ENCODE results near the gene XYLT2. TPM values are rescaled to one million over a fixed set of nuclear protein-coding genes. Genes with fewer than 3 reads are reported as not detected.

Gene XYLT2
- total RNA-seq (2016; rRNA removed; fragmentation: Illumina TruSeq; extraction: Trizol) = 7.5 and 22.1 TPM in 2 replicates
- total RNA-seq (2016; cell fraction: cytosol; rRNA removed; fragmentation: Illumina TruSeq; extraction: Trizol; ENCODE audit: low read depth) = 10.5 and 11.7 TPM in 2 replicates
- 6.2 and 23.3 TPM in 2 replicates for total RNA-seq (2016; cell fraction: insoluble cytoplasmic fraction; rRNA removed; fragmentation: Illumina TruSeq; extraction: Trizol)
- total RNA-seq (2016; cell fraction: membrane; rRNA removed; fragmentation: Illumina TruSeq; extraction: Trizol) = 9.8 and 10.1 TPM in 2 replicates
- 20.2 and 23.1 TPM in 2 replicates for total RNA-seq (2016; cell fraction: nucleus; rRNA removed; fragmentation: Illumina TruSeq; extraction: Trizol)
- polyA plus RNA-seq (2011; rRNA removed) = 17.0 and 22.7 TPM in 2 replicates
- 9.6 and 15.4 TPM in 2 replicates for polyA plus RNA-seq (2011; cell fraction: cytosol; rRNA removed)
- polyA plus RNA-seq (2011; cell fraction: nucleus; rRNA removed) = 39.0 and 41.1 TPM in 2 replicates
- 13.3 and 17.4 TPM in 2 replicates for polyA plus RNA-seq (2012)
- polyA plus RNA-seq (2016; cell fraction: cytosol; fragmentation: Illumina TruSeq; extraction: Trizol; ENCODE audit: low read depth) = 1.4 and 1.5 TPM in 2 replicates
- polyA plus RNA-seq (2016; cell fraction: insoluble cytoplasmic fraction; fragmentation: Illumina TruSeq; extraction: Trizol; ENCODE audit: low read depth) = 4.9 and 6.1 TPM in 2 replicates
- polyA plus RNA-seq (2016; cell fraction: membrane; fragmentation: Illumina TruSeq; extraction: Trizol; ENCODE audit: low read depth) = 2.1 and 2.5 TPM in 2 replicates
- polyA plus RNA-seq (2016; cell fraction: nucleus; fragmentation: Illumina TruSeq; extraction: Trizol; ENCODE audit: insufficient read depth, low read depth) = 37.4 and 38.2 TPM in 2 replicates
- 34.0 and 72.4 TPM in 2 replicates for polyA minus RNA-seq (2011; rRNA and poly(A)+ RNA removed; ENCODE audit: low replicate concordance)
- 22.9 and 27.6 TPM in 2 replicates for polyA minus RNA-seq (2011; cell fraction: cytosol; rRNA and poly(A)+ RNA removed)
- 14.0 and 16.7 TPM in 2 replicates for polyA minus RNA-seq (2011; cell fraction: nucleus; rRNA and poly(A)+ RNA removed)
- percentile 62 among the genes with signal in this experiment for Bru-seq, nascent RNA
- BruChase-seq, experiment 1, labeled RNA remaining after a 6-hour chase = percentile 66 among the genes with signal in this experiment
- percentile 61 among the genes with signal in this experiment for BruChase-seq, experiment 2, labeled RNA remaining after a 2-hour chase
- long read RNA-seq, experiment 1, transcript XYLT2-206 (1 exons, 2,174 nt) = major isoform, 10 of 18 reads
- long read RNA-seq, experiment 1, transcript XYLT2-201 (11 exons, 3,507 nt) = minor isoform, 5 of 18 reads
- long read RNA-seq, experiment 1, partial matches to known transcripts = 1 of 18 reads
- long read RNA-seq, experiment 1, other reads (novel, unspliced or antisense) = 2 of 18 reads
- long read RNA-seq, experiment 2, transcript XYLT2-201 (11 exons, 3,507 nt) = major isoform, 20 of 51 reads
- long read RNA-seq, experiment 2, transcript XYLT2-206 (1 exons, 2,174 nt) = minor isoform, 18 of 51 reads
- long read RNA-seq, experiment 2, partial matches to known transcripts = 10 of 51 reads
- long read RNA-seq, experiment 2, other reads (novel, unspliced or antisense) = 3 of 51 reads

GRCh38 chr17:50345432-50346312 lies at the start of gene XYLT2:
XYLT2 (plus strand) TSS chr17:50346126; CDS start chr17:50346141, 15 bp downstream.
- peak within 1 kb of the TSS; percentile 87 to 93 (median 88) for H3K4me3 ChIP-seq (replicated peaks in 1 of 3; ENCODE audit: insufficient read depth in 1 of 3, low read depth in 2 of 3, low read length in 3 of 3)
- peak; percentile 78 for ATAC-seq
- ChIA-PET POLR2A (interaction anchor here (0.6 to 2.7 kb wide), 9 partner anchors 9 to 243 kb away, joined by 3 to 12 read pairs (median 5); partner anchors contain the start of gene LRRC59), CTCF (ENCODE audit: low intra/inter-chr PET ratio, low total read pairs) (no interaction called here)
- no peaks in the 10 kb centered on the region for H4K20me1 ChIP-seq (ENCODE audit: insufficient read depth, low read length)
- peak; percentile 67 for DNase-seq (ENCODE audit: low spot score)
- H3K79me2 ChIP-seq (ENCODE audit: insufficient read depth, low read length) = peaks cover 12% of the 10 kb centered on the region
- H3K27me3 ChIP-seq (ENCODE audit: control insufficient read depth in 1 of 2, insufficient read depth in 2 of 2, low read length in 2 of 2) = peaks cover 4 to 18% of the 10 kb centered on the region in 2 experiments; a peak in 4 of 5 replicates
- WGBS (ENCODE audit: low lambda C conversion rate) = 0% methylated on average over 13 of the region's 87 CpGs
- FAIRE-seq = no peak
- no peaks in the 10 kb centered on the region for H3K9me3 ChIP-seq (ENCODE audit: low read length)
- H3K36me3 ChIP-seq (replicated peaks in 1 of 2; ENCODE audit: control insufficient read depth in 1 of 2, insufficient read depth in 2 of 2, low read length in 2 of 2) = no peaks in the 10 kb centered on the region
- H3K9ac ChIP-seq (ENCODE audit: insufficient read depth, low read depth, low read length) = peak within 1 kb of the TSS; percentile 80
- peak within 1 kb of the TSS; percentile 100 for H3K4me2 ChIP-seq (ENCODE audit: low read depth, low read length)
- H3K27ac ChIP-seq (ENCODE audit: extremely low read length, insufficient read depth, low read length) = peak within 1 kb of the TSS; percentile 53
- intact Hi-C loops (cut with micrococcal nuclease; ENCODE audit: unreplicated experiment) (no loop called here), in situ Hi-C loops (cut with HindIII; ENCODE audit: extremely low pct_ligation_motif_present, low pct_unique_long_range_greater_than_20kb) (no loop called here)
- H3K4me1 ChIP-seq (ENCODE audit: insufficient read depth, low read length) = peaks cover 28% of the 10 kb centered on the region
- TSS peak; percentile 75 for BruUV-seq (replicated peaks)
- no peak within 1 kb of the TSS for H2AFZ ChIP-seq (ENCODE audit: low read length)
- TF ChIP-seq CSRNP2 (CRISPR knock-in tag; conservative IDR thresholded peaks at IDR 0.05; ENCODE audit: low read depth) = no peak
- no peak for TF ChIP-seq SYNCRIP (IDR thresholded peaks at IDR 0.05; ENCODE audit: insufficient read depth, low read depth, low read length)
- peak; percentile 48; the same call in 1 of the 2 replicates for TF ChIP-seq MTA1 (CRISPR knock-in tag; IDR thresholded peaks at IDR 0.05; ENCODE audit: borderline replicate concordance)
- peak; percentile 91 for TF ChIP-seq RBFOX2 (IDR thresholded peaks at IDR 0.05; ENCODE audit: low read depth, low read length)
- 0 out of 2 replicates have a peak, but pooled peaks have one; percentile 21 for TF ChIP-seq JUND (CRISPR knock-in tag; IDR thresholded peaks at IDR 0.05)
- TF ChIP-seq NCOA5 (CRISPR knock-in tag; IDR thresholded peaks at IDR 0.05) = no peak
- no peak; the same call in 1 of the 2 replicates for TF ChIP-seq ZNF333 (CRISPR knock-in tag; IDR thresholded peaks at IDR 0.05; ENCODE audit: borderline replicate concordance)
- no peak for TF ChIP-seq MAF1 (CRISPR knock-in tag; IDR thresholded peaks at IDR 0.05; ENCODE audit: borderline replicate concordance)
- TF ChIP-seq ZNF605 (CRISPR knock-in tag; IDR thresholded peaks at IDR 0.05) = peak; percentile 95
- TF ChIP-seq ZFP90 (CRISPR knock-in tag; IDR thresholded peaks at IDR 0.05; ENCODE audit: borderline replicate concordance) = peak; percentile 98; the same call in 1 of the 2 replicates
- TF ChIP-seq JUN (CRISPR knock-in tag; IDR thresholded peaks at IDR 0.05) = no peak
- TF ChIP-seq KLF12 (CRISPR knock-in tag; IDR thresholded peaks at IDR 0.05; ENCODE audit: borderline replicate concordance) = no peak
- TF ChIP-seq E2F2 (CRISPR knock-in tag; IDR thresholded peaks at IDR 0.05; ENCODE audit: borderline replicate concordance) = no peak

Measured in HepG2 (cell line).